ENCODE data around the gene GIGYF2. TPM values are rescaled to one million over a fixed set of nuclear protein-coding genes. Genes with fewer than 3 reads are reported as not detected.

Gene GIGYF2
- polyA plus RNA-seq, 1 donor from 2014 or later = 52.6 TPM

- no peaks in the 10 kb centered on the region for H3K27me3 ChIP-seq (ENCODE audit: insufficient read depth, low read depth, low read length)
- peaks cover 34% of the 10 kb centered on the region for H3K79me2 ChIP-seq (replicated peaks; ENCODE audit: insufficient read depth, low read length)
- no peak overlapping the region for H3K27ac ChIP-seq (ENCODE audit: low read length)
- no peak overlapping the region for H2AFZ ChIP-seq (ENCODE audit: low read depth, low read length)
- no peaks in the 10 kb centered on the region for H3K9me2 ChIP-seq (ENCODE audit: insufficient read depth, low read length)
- H4K20me1 ChIP-seq (ENCODE audit: insufficient read depth) = peaks cover 3% of the 10 kb centered on the region
- no peak overlapping the region for H3K4me2 ChIP-seq (ENCODE audit: low read length)
- H3F3A ChIP-seq (ENCODE audit: insufficient read depth, low read length, poor library complexity, severe bottlenecking) = peaks cover 2% of the 10 kb centered on the region
- TF ChIP-seq SMC3 (conservative IDR thresholded peaks at IDR 0.05; ENCODE audit: poor library complexity) (no peak), MXI1 (conservative IDR thresholded peaks at IDR 0.05; ENCODE audit: poor library complexity, severe bottlenecking) (no peak), EZH2 (IDR thresholded peaks at IDR 0.05; ENCODE audit: borderline replicate concordance, insufficient read depth, low read length, poor library complexity, severe bottlenecking) (no peak), EP300 (conservative IDR thresholded peaks at IDR 0.05; ENCODE audit: poor library complexity, severe bottlenecking) (no peak), REST (IDR thresholded peaks at IDR 0.05; ENCODE audit: borderline replicate concordance) (no peak), CTCF (IDR thresholded peaks at IDR 0.05; ENCODE audit: poor library complexity, severe bottlenecking) (no peak)
- no peak overlapping the region for H3K9ac ChIP-seq (ENCODE audit: low read length)
- no peak overlapping the region for H3K4me3 ChIP-seq (ENCODE audit: low read length)
- peaks cover 12% of the 10 kb centered on the region for H3K36me3 ChIP-seq (ENCODE audit: insufficient read depth, low read length)
- H3K9me3 ChIP-seq (ENCODE audit: low read length) = no peaks in the 10 kb centered on the region
Observed at GRCh38 chr2:232728785-232729184, 31.7 kb downstream of the GIGYF2 start.

- Histone ChIP-seq H3K36me3 (ENCODE audit: insufficient read depth, low read length) (peaks cover 12% of the 10 kb centered on the region), H3K4me2 (ENCODE audit: low read length) (no peak overlapping the region), H3K27ac (ENCODE audit: low read length) (no peak overlapping the region), H2AFZ (ENCODE audit: low read depth, low read length) (no peak overlapping the region), H3K27me3 (ENCODE audit: insufficient read depth, low read depth, low read length) (no peaks in the 10 kb centered on the region), H3K4me3 (ENCODE audit: low read length) (no peak overlapping the region), H3K9ac (ENCODE audit: low read length) (no peak overlapping the region), H3K9me3 (ENCODE audit: low read length) (no peaks in the 10 kb centered on the region), H3K79me2 (replicated peaks; ENCODE audit: insufficient read depth, low read length) (peaks cover 24% of the 10 kb centered on the region), H3F3A (ENCODE audit: insufficient read depth, low read length, poor library complexity, severe bottlenecking) (peaks cover 2% of the 10 kb centered on the region), H3K9me2 (ENCODE audit: insufficient read depth, low read length) (no peaks in the 10 kb centered on the region), H4K20me1 (ENCODE audit: insufficient read depth) (peaks cover 3% of the 10 kb centered on the region)
- TF ChIP-seq EZH2 (IDR thresholded peaks at IDR 0.05; ENCODE audit: borderline replicate concordance, insufficient read depth, low read length, poor library complexity, severe bottlenecking) = no peak
- TF ChIP-seq POLR2AphosphoS5 (IDR thresholded peaks at IDR 0.05) = no peak
- TF ChIP-seq EP300 (conservative IDR thresholded peaks at IDR 0.05; ENCODE audit: poor library complexity, severe bottlenecking) = no peak
- no peak for TF ChIP-seq REST (IDR thresholded peaks at IDR 0.05; ENCODE audit: borderline replicate concordance)
- no peak for TF ChIP-seq MXI1 (conservative IDR thresholded peaks at IDR 0.05; ENCODE audit: poor library complexity, severe bottlenecking)
- no peak for TF ChIP-seq SMC3 (conservative IDR thresholded peaks at IDR 0.05; ENCODE audit: poor library complexity)
- TF ChIP-seq TAF1 (IDR thresholded peaks at IDR 0.05; ENCODE audit: low read depth) = no peak
- TF ChIP-seq RAD21 (conservative IDR thresholded peaks at IDR 0.05) = no peak
- no peak for TF ChIP-seq CTCF (IDR thresholded peaks at IDR 0.05; ENCODE audit: poor library complexity, severe bottlenecking)
Observed at GRCh38 chr2:232731470-232731869, 34.3 kb downstream of the GIGYF2 start.

Data from neural cell (in vitro differentiated cells).